Measurements from ENCODE around the gene RBPJL.
A peak's percentile ranks its signal among the peaks of the same experiment; 100 is the strongest.

RBPJL gene

DNA sequence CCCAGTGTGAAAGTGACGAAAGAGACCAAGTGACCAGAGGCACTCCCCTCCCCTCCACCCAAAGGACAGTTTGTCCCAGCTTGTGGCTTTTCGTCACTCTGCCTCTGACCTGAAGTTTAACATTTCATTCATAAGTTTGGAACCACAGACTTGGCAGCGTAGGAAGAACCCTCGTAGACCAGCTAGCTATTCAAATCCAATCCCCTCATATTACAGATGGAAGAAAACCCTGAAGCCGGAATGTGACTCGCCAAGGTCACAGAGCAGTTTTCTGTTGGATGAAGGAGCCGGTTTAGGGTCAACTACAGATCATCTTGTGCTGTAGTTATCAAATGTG is 52.4 kb downstream of the RBPJL start:
- peaks cover 70% of the 10 kb centered on the region for H3K4me1 ChIP-seq (ENCODE audit: control insufficient read depth, insufficient read depth, low read length)
- H3K36me3 ChIP-seq (ENCODE audit: insufficient read depth, low read length): no peaks in the 10 kb centered on the region
- peak overlapping the region; percentile 72 for H3K9ac ChIP-seq (ENCODE audit: low read depth, low read length)
- peak overlapping the region; percentile 65 for H3K4me2 ChIP-seq (ENCODE audit: low read length)
- H3K27me3 ChIP-seq (ENCODE audit: control insufficient read depth, insufficient read depth, low read length): no peaks in the 10 kb centered on the region
- no peaks in the 10 kb centered on the region for H3K9me3 ChIP-seq (replicated peaks; ENCODE audit: low read length)
- H3K4me3 ChIP-seq (ENCODE audit: low read length): peak overlapping the region; percentile 10

DNA sequence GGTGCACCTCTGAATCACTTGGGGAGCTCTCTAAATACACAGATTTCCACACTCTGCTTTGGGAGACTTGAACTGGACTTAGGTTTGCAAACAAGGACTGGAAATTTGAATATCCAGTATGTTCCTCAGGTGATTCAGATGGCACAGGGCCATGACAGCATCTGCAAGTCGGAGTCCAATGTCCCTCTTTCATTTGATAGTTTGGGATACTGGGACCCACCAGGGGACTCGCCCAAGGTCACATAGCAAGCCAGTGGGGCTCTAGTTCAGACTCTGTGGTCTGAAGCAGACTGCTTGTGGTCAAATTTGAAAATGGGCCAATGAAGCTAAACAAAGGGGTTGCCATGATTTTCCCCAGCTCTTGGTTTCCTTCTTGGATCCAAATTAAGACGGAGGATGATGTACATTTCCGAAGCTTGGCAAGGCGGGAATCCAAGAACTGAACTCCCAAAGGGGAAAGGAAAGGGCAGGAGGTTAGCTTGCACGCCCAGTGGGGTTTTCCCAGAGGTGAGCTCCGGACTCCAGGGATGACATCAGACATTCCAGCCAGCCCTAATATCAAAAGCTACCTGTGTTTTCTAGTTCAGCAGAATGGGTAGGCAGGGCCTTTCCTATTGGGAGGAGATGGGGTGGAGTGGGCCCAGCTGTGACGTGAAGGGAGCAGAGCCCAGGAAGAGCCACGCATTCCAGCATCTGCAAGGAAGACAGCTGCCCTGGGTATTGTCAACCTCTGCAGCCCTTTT is 52.9 kb downstream of the RBPJL start:
- Histone ChIP-seq H3K4me2 (ENCODE audit: low read length) (peak overlapping the region; percentile 65), H3K36me3 (ENCODE audit: insufficient read depth, low read length) (no peaks in the 10 kb centered on the region), H3K4me3 (ENCODE audit: low read length) (peak overlapping the region; percentile 32), H3K27me3 (ENCODE audit: control insufficient read depth, insufficient read depth, low read length) (no peaks in the 10 kb centered on the region), H3K4me1 (ENCODE audit: control insufficient read depth, insufficient read depth, low read length) (peaks cover 66% of the 10 kb centered on the region), H3K9me3 (replicated peaks; ENCODE audit: low read length) (no peaks in the 10 kb centered on the region), H3K9ac (ENCODE audit: low read depth, low read length) (peak overlapping the region; percentile 72)

DNA sequence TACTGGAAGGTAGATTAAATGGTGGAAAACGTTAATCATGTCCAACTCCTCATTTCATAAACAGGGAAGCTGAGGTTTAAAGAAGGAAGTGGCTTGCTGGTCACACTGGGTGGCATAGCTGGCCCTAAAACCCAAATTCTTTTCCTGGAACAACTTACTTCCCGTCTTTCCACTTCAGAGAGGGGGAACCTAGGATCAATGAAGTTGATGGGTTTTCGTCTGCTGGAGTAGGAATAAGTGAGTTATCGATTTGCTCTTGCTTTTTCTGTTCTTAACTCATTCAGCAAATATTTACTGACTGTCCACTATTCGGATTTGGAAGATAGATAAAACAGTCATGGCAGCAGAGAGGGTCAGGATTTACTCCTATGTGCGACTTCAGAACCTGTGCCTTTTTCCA is 55.2 kb downstream of the RBPJL start:
- Histone ChIP-seq H3K4me2 (ENCODE audit: low read length) (no peak overlapping the region), H3K9ac (ENCODE audit: low read depth, low read length) (no peak overlapping the region), H3K27me3 (ENCODE audit: control insufficient read depth, insufficient read depth, low read length) (no peaks in the 10 kb centered on the region), H3K4me3 (ENCODE audit: low read length) (no peak overlapping the region), H3K4me1 (ENCODE audit: control insufficient read depth, insufficient read depth, low read length) (peaks cover 52% of the 10 kb centered on the region), H3K9me3 (replicated peaks; ENCODE audit: low read length) (no peaks in the 10 kb centered on the region), H3K36me3 (ENCODE audit: insufficient read depth, low read length) (peaks cover 16% of the 10 kb centered on the region)

DNA sequence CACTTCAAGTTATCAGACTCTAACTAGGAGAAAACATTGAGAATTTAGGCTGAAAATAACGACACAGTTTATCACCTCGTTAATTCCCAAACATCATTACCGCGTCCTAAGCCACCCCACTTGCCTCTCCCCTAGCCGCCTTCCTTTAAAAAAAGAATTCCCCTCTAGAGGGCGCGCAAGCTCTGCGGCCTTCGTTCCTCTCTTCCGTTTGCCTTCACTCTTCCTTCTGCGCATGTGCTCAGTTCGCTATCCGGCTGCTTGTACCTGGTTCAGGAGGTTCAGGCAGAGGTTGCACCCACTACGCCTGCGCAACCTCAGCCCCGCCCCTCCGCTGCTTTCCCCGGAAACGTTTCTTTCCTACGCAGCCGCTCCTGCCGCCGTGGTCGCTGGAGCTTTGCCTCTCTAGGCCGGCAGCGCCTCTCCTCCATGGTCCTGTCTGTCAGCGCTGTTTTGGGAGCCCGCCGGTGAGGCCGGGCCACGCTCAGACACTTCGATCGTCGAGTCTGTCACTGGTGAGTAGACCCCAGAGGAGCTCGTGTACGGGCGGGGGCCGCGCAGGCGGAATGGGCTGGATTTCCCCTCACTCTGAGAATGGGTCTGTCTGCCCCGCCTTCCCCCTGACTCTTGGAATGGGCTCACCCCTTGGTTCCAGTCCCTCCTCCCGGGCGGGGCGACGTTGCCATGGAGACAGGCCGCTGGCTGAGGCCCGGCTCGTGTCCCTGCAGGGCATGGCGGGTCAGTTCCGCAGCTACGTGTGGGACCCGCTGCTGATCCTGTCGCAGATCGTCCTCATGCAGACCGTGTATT is 56.4 kb downstream of the RBPJL start, which contains the start of gene SYS1:
TSS of gene SYS1 (plus strand) at position 353 of the 807 bp plus-strand sequence. CDS start at position 729, 376 bp downstream.
- H3K4me3 ChIP-seq (ENCODE audit: low read length): peak within 1 kb of the TSS; percentile 99
- no peaks in the 10 kb centered on the region for H3K27me3 ChIP-seq (ENCODE audit: control insufficient read depth, insufficient read depth, low read length)
- no peaks in the 10 kb centered on the region for H3K9me3 ChIP-seq (replicated peaks; ENCODE audit: low read length)
- H3K4me1 ChIP-seq (ENCODE audit: control insufficient read depth, insufficient read depth, low read length): peaks cover 41% of the 10 kb centered on the region
- peak within 1 kb of the TSS; percentile 97 for H3K4me2 ChIP-seq (ENCODE audit: low read length)
- peaks cover 28% of the 10 kb centered on the region for H3K36me3 ChIP-seq (ENCODE audit: insufficient read depth, low read length)
- peak within 1 kb of the TSS; percentile 99 for H3K9ac ChIP-seq (ENCODE audit: low read depth, low read length)

DNA sequence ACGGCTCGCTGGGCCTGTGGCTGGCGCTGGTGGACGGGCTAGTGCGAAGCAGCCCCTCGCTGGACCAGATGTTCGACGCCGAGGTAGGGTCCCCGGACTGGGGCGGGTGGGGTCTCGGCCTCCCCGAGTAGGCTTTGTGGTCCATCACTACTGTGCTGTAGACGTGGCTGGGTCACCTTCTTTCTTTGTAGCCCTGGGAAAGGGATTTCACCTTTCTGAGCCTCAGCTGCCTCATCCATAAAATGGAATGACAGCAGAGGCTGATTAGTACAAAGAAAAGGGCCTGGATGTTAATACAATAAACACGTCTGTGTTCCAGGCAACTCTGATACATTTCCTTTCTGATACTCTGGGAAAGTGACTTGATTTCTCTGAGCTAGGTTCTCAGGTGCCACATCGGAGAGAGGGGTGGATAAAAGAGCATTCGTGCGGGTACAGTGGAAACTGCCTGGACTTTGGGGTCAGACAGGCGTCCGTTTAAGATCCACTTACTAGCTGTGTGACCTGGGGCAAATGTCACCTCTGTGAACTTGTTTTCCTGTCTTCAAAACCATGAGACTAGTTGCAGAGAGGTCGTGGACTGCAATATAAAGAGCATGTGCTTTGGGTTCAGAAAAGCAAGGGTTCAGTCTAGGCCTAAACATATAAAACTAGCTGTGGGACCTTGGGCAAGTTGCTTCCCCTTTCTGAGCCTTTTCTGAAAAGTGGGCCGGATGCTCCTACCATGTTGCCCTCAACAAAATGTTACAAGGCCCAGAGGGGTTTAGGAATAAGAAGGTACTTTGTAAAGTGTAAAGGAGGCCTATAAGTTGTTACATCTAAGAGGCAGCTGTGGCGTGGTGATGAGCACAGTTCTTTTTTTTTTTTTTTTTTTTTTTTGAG is 57.2 kb downstream of the RBPJL start:
- no peaks in the 10 kb centered on the region for H3K9me3 ChIP-seq (replicated peaks; ENCODE audit: low read length)
- H3K4me3 ChIP-seq (ENCODE audit: low read length): peak overlapping the region; percentile 99
- H3K36me3 ChIP-seq (ENCODE audit: insufficient read depth, low read length): peaks cover 36% of the 10 kb centered on the region
- no peaks in the 10 kb centered on the region for H3K27me3 ChIP-seq (ENCODE audit: control insufficient read depth, insufficient read depth, low read length)
- H3K4me1 ChIP-seq (ENCODE audit: control insufficient read depth, insufficient read depth, low read length): peaks cover 32% of the 10 kb centered on the region
- peak overlapping the region; percentile 97 for H3K4me2 ChIP-seq (ENCODE audit: low read length)
- peak overlapping the region; percentile 99 for H3K9ac ChIP-seq (ENCODE audit: low read depth, low read length)

DNA sequence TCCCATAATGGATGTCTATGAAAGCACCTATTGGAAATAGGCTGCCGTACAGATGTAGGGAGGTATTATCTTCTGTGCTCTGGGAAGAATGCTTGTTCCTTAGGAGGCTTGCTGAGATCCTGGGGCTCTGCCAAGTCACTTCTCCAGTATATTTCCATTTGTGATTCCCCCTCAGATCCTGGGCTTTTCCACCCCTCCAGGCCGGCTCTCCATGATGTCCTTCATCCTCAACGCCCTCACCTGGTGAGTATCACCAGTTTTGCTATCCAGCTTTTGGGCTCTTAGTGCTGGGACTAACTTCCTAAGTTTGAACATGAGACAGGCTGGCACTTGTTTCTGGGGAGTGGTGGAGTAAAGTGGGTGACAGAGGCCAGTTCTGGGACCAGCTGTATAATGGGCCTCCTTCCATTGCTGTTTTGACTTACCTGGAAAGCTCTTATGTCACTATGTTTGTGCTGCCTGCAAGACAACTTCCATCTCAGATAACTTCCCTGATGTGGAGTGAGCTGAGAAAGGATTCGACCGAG is 58.9 kb downstream of the RBPJL start:
- no peak overlapping the region for H3K4me2 ChIP-seq (ENCODE audit: low read length)
- H3K4me3 ChIP-seq (ENCODE audit: low read length): no peak overlapping the region
- H3K9ac ChIP-seq (ENCODE audit: low read depth, low read length): no peak overlapping the region
- peaks cover 17% of the 10 kb centered on the region for H3K4me1 ChIP-seq (ENCODE audit: control insufficient read depth, insufficient read depth, low read length)
- no peaks in the 10 kb centered on the region for H3K27me3 ChIP-seq (ENCODE audit: control insufficient read depth, insufficient read depth, low read length)
- H3K36me3 ChIP-seq (ENCODE audit: insufficient read depth, low read length): peaks cover 36% of the 10 kb centered on the region
- H3K9me3 ChIP-seq (replicated peaks; ENCODE audit: low read length): no peaks in the 10 kb centered on the region

DNA sequence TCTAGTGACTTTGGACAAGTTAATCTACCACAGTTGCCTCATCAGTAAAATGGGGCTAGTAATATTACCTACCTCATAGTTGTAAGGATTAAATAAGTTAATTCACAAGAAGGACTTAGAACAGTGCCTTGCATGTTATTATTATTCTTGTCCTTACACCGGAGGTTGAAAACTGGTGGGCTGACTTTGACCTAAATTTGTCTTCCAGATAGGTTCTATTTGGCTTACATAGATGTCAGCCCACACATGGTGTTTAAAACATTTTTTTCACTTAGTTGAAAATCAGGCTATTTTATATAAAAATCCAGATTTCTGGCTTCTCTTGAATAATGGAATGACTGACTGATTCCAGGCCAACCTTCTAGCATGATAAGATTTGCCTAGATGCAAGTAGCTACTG is 59.6 kb downstream of the RBPJL start:
- H3K27me3 ChIP-seq (ENCODE audit: control insufficient read depth, insufficient read depth, low read length): no peaks in the 10 kb centered on the region
- peaks cover 10% of the 10 kb centered on the region for H3K4me1 ChIP-seq (ENCODE audit: control insufficient read depth, insufficient read depth, low read length)
- H3K36me3 ChIP-seq (ENCODE audit: insufficient read depth, low read length): peaks cover 36% of the 10 kb centered on the region
- H3K9me3 ChIP-seq (replicated peaks; ENCODE audit: low read length): no peaks in the 10 kb centered on the region
- H3K4me3 ChIP-seq (ENCODE audit: low read length): no peak overlapping the region
- no peak overlapping the region for H3K9ac ChIP-seq (ENCODE audit: low read depth, low read length)
- no peak overlapping the region for H3K4me2 ChIP-seq (ENCODE audit: low read length)

DNA sequence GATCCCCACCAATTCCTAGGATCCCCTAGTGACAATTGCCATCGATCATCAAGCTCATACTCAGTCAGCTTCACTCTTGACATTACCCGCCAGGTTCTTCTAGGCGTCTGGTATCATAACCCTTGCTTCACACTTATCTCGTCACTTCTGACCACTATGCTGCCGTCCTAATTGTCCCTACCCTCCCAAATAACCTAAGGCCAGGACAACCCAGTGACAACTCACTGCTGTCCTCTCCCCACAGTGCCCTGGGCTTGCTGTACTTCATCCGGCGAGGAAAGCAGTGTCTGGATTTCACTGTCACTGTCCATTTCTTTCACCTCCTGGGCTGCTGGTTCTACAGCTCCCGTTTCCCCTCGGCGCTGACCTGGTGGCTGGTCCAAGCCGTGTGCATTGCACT is 60.0 kb downstream of the RBPJL start:
- H3K4me2 ChIP-seq (ENCODE audit: low read length): no peak overlapping the region
- H3K9me3 ChIP-seq (replicated peaks; ENCODE audit: low read length): no peaks in the 10 kb centered on the region
- H3K4me3 ChIP-seq (ENCODE audit: low read length): no peak overlapping the region
- H3K27me3 ChIP-seq (ENCODE audit: control insufficient read depth, insufficient read depth, low read length): no peaks in the 10 kb centered on the region
- H3K4me1 ChIP-seq (ENCODE audit: control insufficient read depth, insufficient read depth, low read length): peaks cover 10% of the 10 kb centered on the region
- no peak overlapping the region for H3K9ac ChIP-seq (ENCODE audit: low read depth, low read length)
- H3K36me3 ChIP-seq (ENCODE audit: insufficient read depth, low read length): peaks cover 36% of the 10 kb centered on the region

DNA sequence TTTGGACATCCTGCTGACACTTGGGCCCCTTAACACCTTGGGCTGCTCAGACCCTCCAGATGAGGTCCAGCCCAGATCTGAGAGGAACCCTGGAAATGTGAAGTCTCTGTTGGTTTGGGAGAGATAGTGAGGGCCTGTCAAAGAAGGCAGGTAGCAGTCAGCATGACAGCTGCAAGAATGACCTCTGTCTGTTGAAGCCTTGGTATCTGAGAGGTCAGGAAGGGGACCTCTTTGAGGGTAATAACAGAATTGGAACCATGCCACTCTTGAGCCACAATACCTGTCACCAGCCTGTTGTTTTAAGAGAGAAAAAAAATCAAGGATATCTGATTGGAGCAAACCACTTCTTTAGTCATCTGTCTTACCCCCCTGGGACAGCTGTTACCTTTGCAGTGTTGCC is 60.5 kb downstream of the RBPJL start:
- no peak overlapping the region for H3K9ac ChIP-seq (ENCODE audit: low read depth, low read length)
- H3K27me3 ChIP-seq (ENCODE audit: control insufficient read depth, insufficient read depth, low read length): no peaks in the 10 kb centered on the region
- peaks cover 36% of the 10 kb centered on the region for H3K36me3 ChIP-seq (ENCODE audit: insufficient read depth, low read length)
- H3K4me3 ChIP-seq (ENCODE audit: low read length): no peak overlapping the region
- H3K4me1 ChIP-seq (ENCODE audit: control insufficient read depth, insufficient read depth, low read length): peaks cover 10% of the 10 kb centered on the region
- no peaks in the 10 kb centered on the region for H3K9me3 ChIP-seq (replicated peaks; ENCODE audit: low read length)
- H3K4me2 ChIP-seq (ENCODE audit: low read length): no peak overlapping the region

Data from skeletal muscle satellite cell (primary cell).